GM12878 (cell line): ENCODE results near the gene ABR.

Experiments used
- HDGF ChIP-seq: fragments of 450-650 bp; IDR thresholded peaks from 2 replicates; pipeline ENCODE4 v1.6.1; 2016; ENCODE audit warnings: antibody characterized with exemption
- POLR2A ChIP-seq: IDR thresholded peaks from 2 replicates; pipeline ENCODE4 v1.6.1; 2011; ENCODE audit warnings: low read depth, mild to moderate bottlenecking, low read length
- SP1 ChIP-seq: IDR thresholded peaks from one replicate; pipeline ENCODE4 v1.6.1; 2011; ENCODE audit warnings: low read depth, low read length
- TF ChIP-seq, protein P1 (sequence below): fragments of 450-650 bp; IDR thresholded peaks from 2 replicates; pipeline ENCODE4 v1.6.1; 2017; ENCODE audit warnings: mild to moderate bottlenecking
- TF ChIP-seq, protein P2 (sequence below): fragments of 450-650 bp; IDR thresholded peaks from 2 replicates; pipeline ENCODE4 v1.6.1; 2016; ENCODE audit warnings: mild to moderate bottlenecking
- TF ChIP-seq, protein P3 (sequence below), 3 experiments: IDR thresholded peaks in 2 of 3; conservative IDR thresholded peaks in 1 of 3; 2 replicates each; pipeline ENCODE4 v1.5.1; 2011; ENCODE audit warnings: low read depth in 3 of 3, low read length in 3 of 3, mild to moderate bottlenecking in 3 of 3, control low read depth in 2 of 3, moderate library complexity in 2 of 3, inconsistent platforms in 1 of 3, mixed read lengths in 1 of 3; ENCODE audit not compliant: control insufficient read depth in 2 of 3, insufficient read depth in 1 of 3; ENCODE audit errors: extremely low read depth in 1 of 3

DNA sequence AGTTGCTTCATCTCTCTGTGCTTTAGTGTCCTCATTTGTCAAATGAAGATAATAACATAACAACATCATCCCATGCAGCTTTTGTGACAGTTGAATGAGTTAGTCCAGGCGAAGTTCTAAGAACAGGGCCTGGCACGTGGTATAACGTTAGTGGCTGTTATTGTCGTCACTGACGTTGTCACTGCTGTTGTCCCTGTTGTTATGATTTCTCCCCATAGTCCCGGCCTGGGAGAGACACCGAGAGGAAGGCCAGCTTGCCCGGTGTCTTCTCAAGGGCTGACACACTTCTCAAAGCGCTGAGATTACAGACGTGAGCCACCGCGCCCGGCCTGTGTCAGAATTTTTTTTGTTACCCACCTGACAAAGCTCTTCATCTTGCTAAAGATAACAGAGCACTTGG, 29.9 kb downstream of the ABR start:
- TF ChIP-seq, protein P1, sequence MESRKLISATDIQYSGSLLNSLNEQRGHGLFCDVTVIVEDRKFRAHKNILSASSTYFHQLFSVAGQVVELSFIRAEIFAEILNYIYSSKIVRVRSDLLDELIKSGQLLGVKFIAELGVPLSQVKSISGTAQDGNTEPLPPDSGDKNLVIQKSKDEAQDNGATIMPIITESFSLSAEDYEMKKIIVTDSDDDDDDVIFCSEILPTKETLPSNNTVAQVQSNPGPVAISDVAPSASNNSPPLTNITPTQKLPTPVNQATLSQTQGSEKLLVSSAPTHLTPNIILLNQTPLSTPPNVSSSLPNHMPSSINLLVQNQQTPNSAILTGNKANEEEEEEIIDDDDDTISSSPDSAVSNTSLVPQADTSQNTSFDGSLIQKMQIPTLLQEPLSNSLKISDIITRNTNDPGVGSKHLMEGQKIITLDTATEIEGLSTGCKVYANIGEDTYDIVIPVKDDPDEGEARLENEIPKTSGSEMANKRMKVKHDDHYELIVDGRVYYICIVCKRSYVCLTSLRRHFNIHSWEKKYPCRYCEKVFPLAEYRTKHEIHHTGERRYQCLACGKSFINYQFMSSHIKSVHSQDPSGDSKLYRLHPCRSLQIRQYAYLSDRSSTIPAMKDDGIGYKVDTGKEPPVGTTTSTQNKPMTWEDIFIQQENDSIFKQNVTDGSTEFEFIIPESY, result no peak
- TF ChIP-seq SP1 (no peak), HDGF (no peak), POLR2A (no peak)
- TF ChIP-seq, protein P2, sequence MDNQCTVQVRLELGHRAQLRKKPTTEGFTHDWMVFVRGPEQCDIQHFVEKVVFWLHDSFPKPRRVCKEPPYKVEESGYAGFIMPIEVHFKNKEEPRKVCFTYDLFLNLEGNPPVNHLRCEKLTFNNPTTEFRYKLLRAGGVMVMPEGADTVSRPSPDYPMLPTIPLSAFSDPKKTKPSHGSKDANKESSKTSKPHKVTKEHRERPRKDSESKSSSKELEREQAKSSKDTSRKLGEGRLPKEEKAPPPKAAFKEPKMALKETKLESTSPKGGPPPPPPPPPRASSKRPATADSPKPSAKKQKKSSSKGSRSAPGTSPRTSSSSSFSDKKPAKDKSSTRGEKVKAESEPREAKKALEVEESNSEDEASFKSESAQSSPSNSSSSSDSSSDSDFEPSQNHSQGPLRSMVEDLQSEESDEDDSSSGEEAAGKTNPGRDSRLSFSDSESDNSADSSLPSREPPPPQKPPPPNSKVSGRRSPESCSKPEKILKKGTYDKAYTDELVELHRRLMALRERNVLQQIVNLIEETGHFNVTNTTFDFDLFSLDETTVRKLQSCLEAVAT, result no peak
- TF ChIP-seq, protein P3, sequence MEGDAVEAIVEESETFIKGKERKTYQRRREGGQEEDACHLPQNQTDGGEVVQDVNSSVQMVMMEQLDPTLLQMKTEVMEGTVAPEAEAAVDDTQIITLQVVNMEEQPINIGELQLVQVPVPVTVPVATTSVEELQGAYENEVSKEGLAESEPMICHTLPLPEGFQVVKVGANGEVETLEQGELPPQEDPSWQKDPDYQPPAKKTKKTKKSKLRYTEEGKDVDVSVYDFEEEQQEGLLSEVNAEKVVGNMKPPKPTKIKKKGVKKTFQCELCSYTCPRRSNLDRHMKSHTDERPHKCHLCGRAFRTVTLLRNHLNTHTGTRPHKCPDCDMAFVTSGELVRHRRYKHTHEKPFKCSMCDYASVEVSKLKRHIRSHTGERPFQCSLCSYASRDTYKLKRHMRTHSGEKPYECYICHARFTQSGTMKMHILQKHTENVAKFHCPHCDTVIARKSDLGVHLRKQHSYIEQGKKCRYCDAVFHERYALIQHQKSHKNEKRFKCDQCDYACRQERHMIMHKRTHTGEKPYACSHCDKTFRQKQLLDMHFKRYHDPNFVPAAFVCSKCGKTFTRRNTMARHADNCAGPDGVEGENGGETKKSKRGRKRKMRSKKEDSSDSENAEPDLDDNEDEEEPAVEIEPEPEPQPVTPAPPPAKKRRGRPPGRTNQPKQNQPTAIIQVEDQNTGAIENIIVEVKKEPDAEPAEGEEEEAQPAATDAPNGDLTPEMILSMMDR (IDR thresholded peaks at IDR 0.05 in 2 of 3, conservative IDR thresholded peaks at IDR 0.05 in 1 of 3; ENCODE audit: control insufficient read depth in 2 of 3, extremely low read depth in 1 of 3, insufficient read depth in 1 of 3, low read depth in 3 of 3, low read length in 3 of 3), result no peak
